Neuron (in vitro differentiated cells): ENCODE measurements around the gene FLG.

Source experiments
- H2AFZ ChIP-seq: one replicate; pipeline ENCODE4 v1.6.1; 2013; ENCODE audit warnings: low read depth, mild to moderate bottlenecking, inconsistent platforms, low read length, moderate library complexity
- H3K27me3 ChIP-seq: one replicate; pipeline ENCODE4 v1.6.1; 2013; ENCODE audit warnings: low read length; ENCODE audit not compliant: insufficient read depth
- H3K36me3 ChIP-seq: one replicate; pipeline ENCODE4 v1.6.1; 2013; ENCODE audit warnings: low read length; ENCODE audit not compliant: insufficient read depth
- H3K4me1 ChIP-seq: one replicate; pipeline ENCODE4 v1.6.1; 2013; ENCODE audit warnings: low read length; ENCODE audit not compliant: insufficient read depth
- H3K4me3 ChIP-seq: 2 replicates; pipeline ENCODE4 v1.5.1; 2013; ENCODE audit warnings: mild to moderate bottlenecking, low read length, moderate library complexity
- H3K9me3 ChIP-seq: one replicate; pipeline ENCODE4 v1.6.1; 2013; ENCODE audit warnings: low read length

FLG gene

DNA sequence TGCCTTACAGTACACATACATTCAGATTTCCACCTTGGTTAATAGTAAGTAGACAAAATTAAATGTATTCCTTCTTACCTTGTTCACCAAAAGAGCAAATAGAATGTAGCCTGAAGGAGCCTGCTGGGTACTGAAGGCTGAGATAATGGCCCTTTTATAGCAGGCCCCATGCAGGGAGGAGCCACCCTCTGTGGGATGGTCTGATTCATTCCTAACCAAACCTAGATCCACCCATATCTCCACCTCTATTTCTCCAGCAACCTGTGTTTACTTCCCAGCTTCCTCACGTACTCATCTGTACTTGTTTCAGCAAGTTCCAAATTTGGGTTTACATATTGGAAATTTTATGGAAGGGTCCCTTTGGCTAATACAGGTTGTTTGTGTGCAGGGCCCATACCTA lies at the start of gene FLG:
Gene FLG, minus strand, starts transcription at position 129 of the 400 bp plus-strand sequence. CDS start 9,783 bp downstream, outside the sequence.
- Histone ChIP-seq H3K9me3 (no peaks in the 10 kb centered on the region), H3K4me1 (peaks cover 12% of the 10 kb centered on the region), H3K36me3 (no peaks in the 10 kb centered on the region), H3K27me3 (no peaks in the 10 kb centered on the region), H2AFZ (no peak within 1 kb of the TSS), H3K4me3 (no peak within 1 kb of the TSS)

DNA sequence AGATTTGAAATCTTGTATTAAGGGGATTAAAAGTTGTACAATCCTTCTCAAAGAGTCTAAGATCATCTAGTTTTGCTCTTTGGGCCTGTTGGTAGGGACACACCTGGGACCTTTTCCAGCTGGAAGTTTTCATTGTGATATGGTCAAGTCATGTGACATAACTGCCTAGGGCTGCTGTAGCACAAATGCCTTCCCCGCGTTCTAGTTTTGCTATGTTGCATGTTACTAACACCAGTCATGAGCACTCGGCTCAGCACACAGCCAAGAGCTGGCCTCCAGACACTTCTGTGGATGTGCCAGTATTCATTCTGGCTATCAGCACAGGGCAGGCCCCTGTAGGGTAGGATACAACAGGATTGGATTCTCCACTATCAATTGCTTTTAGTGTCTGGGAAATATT lies 49.4 kb upstream of the FLG start:
- Histone ChIP-seq H3K36me3 (no peaks in the 10 kb centered on the region), H3K4me1 (no peaks in the 10 kb centered on the region), H3K27me3 (no peaks in the 10 kb centered on the region), H3K4me3 (no peak overlapping the region), H2AFZ (no peak overlapping the region), H3K9me3 (no peaks in the 10 kb centered on the region)

DNA sequence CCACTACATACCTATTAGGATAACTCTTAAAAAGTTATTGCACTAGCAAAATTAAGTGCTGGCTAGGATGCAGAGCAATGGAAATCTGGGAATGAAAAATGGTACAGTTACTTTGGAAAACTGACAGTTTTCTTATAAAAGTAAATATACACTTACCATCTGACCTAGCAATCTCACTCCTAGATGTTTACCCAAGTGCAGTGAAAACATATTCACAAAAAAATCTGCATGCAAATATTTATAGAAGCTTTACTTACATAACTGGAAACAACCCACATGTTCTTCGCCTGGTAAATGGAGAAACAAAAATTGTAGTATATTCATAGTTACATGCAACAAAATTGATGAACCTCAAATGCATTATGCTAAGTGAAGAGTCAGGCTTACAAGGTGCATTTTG lies 47.6 kb upstream of the FLG start:
- no peak overlapping the region for H2AFZ ChIP-seq
- H3K4me1 ChIP-seq: no peaks in the 10 kb centered on the region
- no peaks in the 10 kb centered on the region for H3K27me3 ChIP-seq
- no peak overlapping the region for H3K4me3 ChIP-seq
- no peaks in the 10 kb centered on the region for H3K9me3 ChIP-seq
- H3K36me3 ChIP-seq: no peaks in the 10 kb centered on the region

DNA sequence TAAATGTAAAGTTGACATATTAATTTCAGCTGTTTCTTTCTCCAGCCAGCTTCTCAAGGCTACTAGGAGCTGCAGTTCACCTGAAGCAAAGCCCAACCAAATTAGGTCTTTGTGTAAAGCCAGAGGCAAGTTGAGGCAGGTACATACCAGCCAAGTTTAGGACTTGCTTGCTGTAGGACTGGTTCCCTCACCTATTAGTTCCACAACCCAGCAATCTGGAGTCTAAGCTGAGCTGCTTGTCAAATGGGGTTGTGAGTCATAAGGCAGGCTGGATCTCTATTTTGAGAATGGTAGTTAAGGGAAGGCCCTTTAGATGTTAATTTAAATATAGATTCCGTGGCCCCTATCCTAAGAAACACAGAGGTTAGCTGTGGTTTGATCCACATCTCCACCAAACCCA lies 42.4 kb upstream of the FLG start:
- no peak overlapping the region for H3K4me3 ChIP-seq
- H3K9me3 ChIP-seq: no peaks in the 10 kb centered on the region
- H3K27me3 ChIP-seq: no peaks in the 10 kb centered on the region
- no peaks in the 10 kb centered on the region for H3K36me3 ChIP-seq
- no peaks in the 10 kb centered on the region for H3K4me1 ChIP-seq
- no peak overlapping the region for H2AFZ ChIP-seq

DNA sequence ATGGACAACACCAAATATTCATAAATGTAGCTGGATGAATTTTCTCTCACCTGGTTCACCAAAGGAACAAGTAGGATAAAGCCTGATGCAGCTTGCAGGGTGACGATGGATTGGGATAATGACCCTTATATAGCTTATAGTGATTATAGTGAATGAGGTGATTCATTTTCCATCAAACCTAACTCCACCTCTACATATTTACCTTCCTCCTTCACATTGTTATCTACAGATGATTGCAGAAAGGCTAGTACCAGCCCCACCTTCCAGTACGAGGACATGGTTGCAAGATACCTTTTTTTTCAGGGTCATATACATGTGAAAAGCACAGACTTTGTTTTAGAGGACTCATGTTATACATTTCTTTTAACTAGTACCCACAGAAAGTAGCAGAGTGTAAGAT lies 34.9 kb upstream of the FLG start, which contains the start of gene FLG2:
Gene FLG2, minus strand, starts transcription at position 101 of the 400 bp plus-strand sequence. CDS start 1,122 bp downstream, outside the sequence.
- no peaks in the 10 kb centered on the region for H3K9me3 ChIP-seq

DNA sequence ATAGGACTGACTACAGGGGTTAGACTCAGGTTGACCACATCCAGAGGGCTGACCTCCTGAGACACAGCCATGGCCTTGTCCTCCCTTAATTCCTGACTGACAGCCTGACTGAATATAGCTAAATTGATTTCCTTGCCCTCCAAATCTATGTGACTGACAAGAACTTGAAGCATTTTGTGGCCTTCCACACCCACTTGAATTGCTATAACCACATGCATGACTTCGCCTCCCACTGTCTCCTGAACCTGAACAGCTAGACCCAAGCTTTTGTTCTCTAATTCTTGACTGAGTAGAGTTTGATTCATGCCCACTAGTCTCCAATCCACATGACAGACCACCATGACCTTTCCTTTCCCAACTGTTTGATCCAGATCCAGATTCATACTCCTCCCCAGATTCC lies 31.7 kb upstream of the FLG start:
- Histone ChIP-seq H2AFZ (no peak overlapping the region), H3K36me3 (no peaks in the 10 kb centered on the region), H3K9me3 (no peaks in the 10 kb centered on the region)

More for the DNA sequence above, 34.9 kb upstream of the FLG start, which contains the start of gene FLG2:
- H3K36me3 ChIP-seq: no peaks in the 10 kb centered on the region
- no peak within 1 kb of the TSS for H3K4me3 ChIP-seq
- no peaks in the 10 kb centered on the region for H3K4me1 ChIP-seq
- no peak within 1 kb of the TSS for H2AFZ ChIP-seq
- H3K27me3 ChIP-seq: no peaks in the 10 kb centered on the region

DNA sequence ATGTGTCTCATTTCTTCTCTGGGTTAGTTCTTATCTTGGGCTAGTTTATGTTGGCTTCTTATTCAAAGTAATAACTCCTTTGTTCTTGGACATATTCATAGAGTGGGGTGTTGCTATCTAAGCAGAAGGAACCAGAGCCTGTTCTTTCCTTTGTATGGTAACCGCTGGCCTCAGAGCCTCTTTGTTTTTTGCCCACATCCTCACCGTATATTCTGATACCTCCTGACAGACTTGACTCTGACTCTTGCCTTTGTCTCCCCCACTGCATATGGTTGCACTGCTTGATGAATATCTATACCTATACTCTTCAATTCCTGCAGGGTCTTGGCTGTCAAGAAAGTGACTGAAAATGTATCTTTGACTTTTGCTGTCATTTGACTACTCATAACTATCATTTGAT lies 24.6 kb upstream of the FLG start:
- Histone ChIP-seq H3K9me3 (no peaks in the 10 kb centered on the region), H3K27me3 (no peaks in the 10 kb centered on the region), H2AFZ (no peak overlapping the region), H3K4me1 (no peaks in the 10 kb centered on the region), H3K4me3 (no peak overlapping the region), H3K36me3 (no peaks in the 10 kb centered on the region)

More for the DNA sequence above, 31.7 kb upstream of the FLG start:
- no peaks in the 10 kb centered on the region for H3K4me1 ChIP-seq
- no peaks in the 10 kb centered on the region for H3K27me3 ChIP-seq
- H3K4me3 ChIP-seq: no peak overlapping the region

DNA sequence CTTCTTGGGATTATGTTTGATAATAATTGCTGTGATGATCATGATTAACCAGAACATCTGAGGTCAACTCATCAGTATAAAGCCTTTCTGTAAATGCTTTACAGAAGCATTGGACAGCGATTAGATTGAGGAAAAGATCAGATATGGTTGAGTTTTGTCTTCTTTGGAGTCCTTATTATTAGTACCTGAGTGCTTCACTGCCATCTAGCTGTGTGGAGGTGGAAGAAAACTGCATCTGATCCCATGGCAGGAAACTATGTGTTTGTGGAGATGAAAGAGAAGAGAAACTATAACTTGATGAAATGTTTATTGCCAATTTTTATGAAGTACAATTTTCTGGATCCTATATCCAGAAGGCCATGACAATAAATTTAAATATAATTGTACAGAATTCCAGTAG lies 23.4 kb upstream of the FLG start:
- no peak overlapping the region for H3K4me3 ChIP-seq

DNA sequence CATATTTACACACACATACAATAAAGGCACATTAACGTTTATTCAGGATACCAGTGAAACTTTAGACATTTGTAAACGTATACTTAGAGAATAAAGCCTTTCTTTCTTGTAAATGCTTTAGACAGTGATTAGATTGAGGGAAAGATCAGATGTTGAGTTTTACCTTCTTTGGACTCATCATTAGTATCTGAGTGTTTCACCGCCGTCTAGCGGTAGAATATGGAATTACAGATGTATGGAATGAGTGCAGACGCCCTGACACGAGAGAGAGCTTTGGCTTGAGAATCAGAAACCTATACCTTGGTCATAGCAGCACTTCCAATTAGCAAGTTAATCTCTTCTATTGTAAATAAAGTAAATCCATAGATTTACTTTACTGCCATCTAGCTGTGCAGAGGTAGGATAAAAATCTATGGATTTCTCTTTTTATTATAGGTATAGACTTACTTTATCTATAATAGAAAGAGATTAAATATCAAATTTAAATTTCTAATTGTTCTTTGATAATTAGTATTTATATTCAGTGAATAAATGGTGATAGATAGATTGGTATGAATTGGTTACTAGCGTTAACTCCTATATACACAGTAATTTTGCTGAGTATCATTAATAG lies 22.2 kb upstream of the FLG start:
- Histone ChIP-seq H3K4me1 (no peaks in the 10 kb centered on the region), H2AFZ (no peak overlapping the region), H3K36me3 (no peaks in the 10 kb centered on the region), H3K9me3 (no peaks in the 10 kb centered on the region), H3K27me3 (no peaks in the 10 kb centered on the region), H3K4me3 (no peak overlapping the region)

More for the DNA sequence above, 23.4 kb upstream of the FLG start:
- Histone ChIP-seq H3K4me1 (no peaks in the 10 kb centered on the region), H2AFZ (no peak overlapping the region), H3K27me3 (no peaks in the 10 kb centered on the region), H3K9me3 (no peaks in the 10 kb centered on the region), H3K36me3 (no peaks in the 10 kb centered on the region)

DNA sequence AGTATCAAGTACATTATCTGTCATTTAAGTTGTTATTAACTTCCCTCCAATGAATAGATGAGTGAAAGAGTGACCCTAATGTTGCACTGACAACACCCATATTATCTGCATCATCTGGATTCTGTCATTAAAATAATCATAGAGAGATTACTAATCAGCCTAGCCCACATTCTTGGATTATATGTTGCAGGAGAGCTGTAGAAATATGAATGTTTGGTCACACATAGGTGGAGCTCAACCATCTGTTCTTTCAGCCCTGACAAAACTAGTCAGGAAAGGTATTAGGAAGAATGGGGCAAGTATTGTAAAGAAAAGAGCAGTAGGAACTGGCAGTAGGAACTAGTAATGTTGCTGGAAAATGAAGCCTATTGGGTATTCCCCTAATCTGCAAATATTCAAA lies 19.4 kb upstream of the FLG start:
- Histone ChIP-seq H3K9me3 (no peaks in the 10 kb centered on the region), H3K36me3 (no peaks in the 10 kb centered on the region), H2AFZ (no peak overlapping the region), H3K4me3 (no peak overlapping the region), H3K27me3 (no peaks in the 10 kb centered on the region), H3K4me1 (no peaks in the 10 kb centered on the region)

DNA sequence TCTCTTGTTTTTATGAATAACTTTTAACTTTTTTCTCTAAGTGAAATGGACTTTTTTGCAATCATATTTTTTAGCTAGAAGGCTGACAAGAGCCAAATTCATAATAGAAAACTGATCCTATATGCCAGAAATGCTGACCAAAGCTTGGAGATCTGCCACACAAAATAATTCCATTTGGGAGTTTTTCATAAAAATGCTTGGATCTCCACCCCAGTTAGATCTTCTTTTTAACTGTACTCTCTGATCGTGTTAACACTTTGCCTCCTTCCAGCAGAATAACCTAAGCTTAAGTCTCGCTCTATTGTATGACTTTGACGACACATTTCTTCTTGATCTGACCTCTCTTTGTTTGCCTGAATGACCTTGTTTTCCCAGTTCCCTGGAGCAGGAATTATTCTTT lies 18.0 kb upstream of the FLG start:
- Histone ChIP-seq H3K4me1 (no peaks in the 10 kb centered on the region), H2AFZ (no peak overlapping the region), H3K36me3 (no peaks in the 10 kb centered on the region), H3K27me3 (no peaks in the 10 kb centered on the region), H3K4me3 (no peak overlapping the region), H3K9me3 (no peaks in the 10 kb centered on the region)

DNA sequence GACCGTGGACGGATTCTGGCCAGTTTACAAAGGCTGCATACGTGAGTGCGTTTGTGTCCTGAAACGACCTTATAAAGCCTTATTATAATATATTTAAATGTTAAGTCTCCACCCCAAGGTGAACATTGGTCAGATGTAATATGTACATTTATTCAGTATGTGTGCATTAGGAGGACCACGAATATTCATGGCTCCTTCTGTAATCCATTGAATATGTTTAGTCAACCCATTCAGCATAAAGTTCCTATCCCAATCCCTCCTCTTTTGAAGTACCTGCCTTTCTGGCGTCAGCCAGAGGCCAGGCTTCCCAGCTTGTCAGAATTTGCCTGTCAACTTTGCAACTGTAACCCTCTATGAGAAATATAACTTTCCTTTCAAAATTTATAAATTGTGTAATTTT lies 10.4 kb upstream of the FLG start:
- no peak overlapping the region for H3K4me3 ChIP-seq
- H3K9me3 ChIP-seq: no peaks in the 10 kb centered on the region
- H2AFZ ChIP-seq: no peak overlapping the region
- H3K4me1 ChIP-seq: no peaks in the 10 kb centered on the region
- no peaks in the 10 kb centered on the region for H3K36me3 ChIP-seq
- no peaks in the 10 kb centered on the region for H3K27me3 ChIP-seq

DNA sequence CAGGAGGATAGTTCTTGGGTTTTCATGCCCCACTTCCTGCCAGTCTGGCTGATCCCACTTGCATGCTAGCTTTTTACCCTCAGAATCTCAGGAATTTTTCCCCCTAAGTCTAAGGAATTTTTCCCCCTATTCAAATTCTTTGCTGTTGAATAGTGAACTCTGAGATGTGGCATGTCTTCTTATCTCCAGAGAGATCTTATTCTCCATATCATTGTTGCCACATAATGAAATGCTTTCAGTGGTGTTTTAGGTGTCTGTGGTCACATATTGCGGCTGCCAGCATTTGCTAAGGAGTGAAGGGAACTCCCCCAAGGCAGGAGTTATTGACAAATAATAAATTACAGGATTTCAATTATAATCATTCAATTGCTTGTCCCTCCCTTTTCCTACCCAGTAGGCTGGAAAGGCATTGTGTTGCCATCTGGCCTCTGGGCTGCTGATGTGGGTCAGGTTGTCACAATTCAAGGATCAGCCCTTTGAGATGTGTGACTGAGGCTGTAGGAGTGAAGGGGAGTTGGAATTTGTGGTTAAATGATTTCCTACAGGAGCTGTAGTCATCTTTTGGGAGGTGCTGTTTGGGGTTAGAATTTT lies 3.9 kb upstream of the FLG start:
- Histone ChIP-seq H3K4me3 (no peak overlapping the region), H3K4me1 (peaks cover 12% of the 10 kb centered on the region), H3K27me3 (no peaks in the 10 kb centered on the region), H3K36me3 (no peaks in the 10 kb centered on the region), H2AFZ (no peak overlapping the region), H3K9me3 (no peaks in the 10 kb centered on the region)

DNA sequence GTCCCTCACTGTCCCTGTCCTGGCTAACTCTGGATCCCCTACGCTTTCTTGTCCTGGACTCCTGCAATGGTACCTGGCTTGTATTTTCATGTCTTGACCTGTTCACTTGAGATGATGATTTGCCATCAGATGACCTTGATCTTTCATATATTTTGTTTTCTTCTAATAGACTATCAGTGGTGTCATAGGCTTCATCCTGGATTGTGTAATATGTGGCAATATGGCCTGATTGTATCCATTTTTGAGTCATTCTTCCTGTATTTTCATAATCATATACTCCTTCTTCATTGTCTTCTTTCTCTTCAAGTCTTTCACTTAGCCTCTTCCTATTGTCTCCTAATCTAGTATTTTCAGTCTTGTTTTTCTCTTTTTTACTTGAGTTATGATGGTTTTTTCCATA lies 11.1 kb downstream of the FLG start:
- Histone ChIP-seq H3K27me3 (no peaks in the 10 kb centered on the region), H3K9me3 (no peaks in the 10 kb centered on the region), H3K4me3 (no peak overlapping the region)

More for the DNA sequence above, 11.1 kb downstream of the FLG start:
- H2AFZ ChIP-seq: no peak overlapping the region
- no peaks in the 10 kb centered on the region for H3K36me3 ChIP-seq
- H3K4me1 ChIP-seq: no peaks in the 10 kb centered on the region
